HepG2 (cell line): Measurements from ENCODE around the gene PLIN5. TPM values are rescaled to one million over a fixed set of nuclear protein-coding genes. Genes with fewer than 3 reads are reported as not detected.

Experiments used
- AHR ChIP-seq: IDR thresholded peaks from 2 replicates; pipeline ENCODE4 v1.6.1; 2018; ENCODE audit warnings: missing genetic modification reagents, missing compliant biosample characterization
- CBFB ChIP-seq: sonication (generic); formaldehyde crosslinking; IDR thresholded peaks from 2 replicates; pipeline ENCODE4 v1.4.0; 2020; ENCODE audit warnings: missing genetic modification reagents
- FOXK2 ChIP-seq: fragments of 450-650 bp; IDR thresholded peaks from 2 replicates; pipeline ENCODE4 v1.6.1; 2016
- KMT2A ChIP-seq: sonication (generic); formaldehyde crosslinking; IDR thresholded peaks from 2 replicates; pipeline ENCODE4 v1.4.0; 2020; ENCODE audit warnings: missing genetic modification reagents
- LCORL ChIP-seq, 2 experiments: fragments of 450-650 bp in 1 of 2; sonication (generic) in 1 of 2; formaldehyde crosslinking in 1 of 2; IDR thresholded peaks; 2 replicates each; pipeline versions ENCODE4 v1.5.0 to v1.6.1; 2017 to 2020; ENCODE audit warnings: antibody characterized with exemption in 1 of 2, missing genetic modification reagents in 1 of 2
- RAD21 ChIP-seq: fragments of 450-650 bp; formaldehyde crosslinking; IDR thresholded peaks from 2 replicates; pipeline ENCODE4 v1.5.0; 2020; ENCODE audit warnings: mild to moderate bottlenecking
- SALL1 ChIP-seq: sonication (generic); formaldehyde crosslinking; IDR thresholded peaks from 2 replicates; pipeline ENCODE4 v1.8.0; 2022; ENCODE audit warnings: mild to moderate bottlenecking, missing genetic modification reagents
- TARDBP ChIP-seq: sonication (generic); formaldehyde crosslinking; IDR thresholded peaks from 2 replicates; pipeline ENCODE4 v1.8.0; 2022; ENCODE audit warnings: mild to moderate bottlenecking, missing genetic modification reagents
- ZBTB7A ChIP-seq: sonication (generic); formaldehyde crosslinking; IDR thresholded peaks from 2 replicates; pipeline ENCODE4 v1.8.0; 2022; ENCODE audit warnings: mild to moderate bottlenecking, missing genetic modification reagents
- ZIK1 ChIP-seq: sonication (generic); formaldehyde crosslinking; IDR thresholded peaks from 2 replicates; pipeline ENCODE4 v1.5.0; 2020; ENCODE audit warnings: mild to moderate bottlenecking, low read depth, missing genetic modification reagents, borderline replicate concordance
- ZNF264 ChIP-seq: sonication (generic); formaldehyde crosslinking; IDR thresholded peaks from 2 replicates; pipeline ENCODE4 v1.4.0; 2020; ENCODE audit warnings: missing genetic modification reagents
- polyA plus RNA-seq, 8 experiments: library from polyadenylated mRNA; depleted of rRNA in 3 of 8; stranded (reverse) in 7 of 8; unstranded in 1 of 8; fragments of >200 nt; fragmentation: Illumina TruSeq in 4 of 8; extraction: Trizol in 4 of 8; gene quantifications; 2 replicates each; pipeline versions ENCODE4 v1.2.1 to v1.2.3, GENCODE V29; 2011 to 2016; ENCODE audit warnings: low read depth in 4 of 8, missing spikeins in 1 of 8, mixed read lengths in 1 of 8; ENCODE audit not compliant: insufficient read depth in 1 of 8
- total RNA-seq, 5 experiments: library from RNA; depleted of rRNA; stranded (reverse); fragments of >200 nt; fragmentation: Illumina TruSeq; extraction: Trizol; gene quantifications; 2 replicates each; pipeline ENCODE4 v1.2.3, GENCODE V29; 2016; ENCODE audit warnings: low read depth in 1 of 5
- TF ChIP-seq, protein P1 (sequence below): sonication (generic); formaldehyde crosslinking; IDR thresholded peaks from 2 replicates; pipeline ENCODE4 v1.8.0; 2022; ENCODE audit warnings: low read depth, missing genetic modification reagents
- TF ChIP-seq, protein P2 (sequence below): sonication (generic); formaldehyde crosslinking; IDR thresholded peaks from 2 replicates; pipeline ENCODE4 v1.8.1; 2022; ENCODE audit warnings: mild to moderate bottlenecking, missing genetic modification reagents
- TF ChIP-seq, protein P3 (sequence below): IDR thresholded peaks from 2 replicates; pipeline ENCODE4 v1.4.0; 2020; ENCODE audit warnings: mild to moderate bottlenecking, missing genetic modification reagents
- TF ChIP-seq, protein P4 (sequence below): sonication (generic); formaldehyde crosslinking; IDR thresholded peaks from 2 replicates; pipeline ENCODE4 v1.5.1; 2020; ENCODE audit warnings: missing genetic modification reagents, mild to moderate bottlenecking, borderline replicate concordance
- TF ChIP-seq, protein P5 (sequence below): sonication (generic); formaldehyde crosslinking; IDR thresholded peaks from 2 replicates; pipeline ENCODE4 v1.5.1; 2020; ENCODE audit warnings: mild to moderate bottlenecking, missing genetic modification reagents, moderate library complexity

The PLIN5 gene
- total and polyA plus RNA-seq, 2 of the 13 experiments (the other 11 are each of a cell fraction or from before 2014, with no cell fraction given), result 1.8 to 4.8 TPM

DNA sequence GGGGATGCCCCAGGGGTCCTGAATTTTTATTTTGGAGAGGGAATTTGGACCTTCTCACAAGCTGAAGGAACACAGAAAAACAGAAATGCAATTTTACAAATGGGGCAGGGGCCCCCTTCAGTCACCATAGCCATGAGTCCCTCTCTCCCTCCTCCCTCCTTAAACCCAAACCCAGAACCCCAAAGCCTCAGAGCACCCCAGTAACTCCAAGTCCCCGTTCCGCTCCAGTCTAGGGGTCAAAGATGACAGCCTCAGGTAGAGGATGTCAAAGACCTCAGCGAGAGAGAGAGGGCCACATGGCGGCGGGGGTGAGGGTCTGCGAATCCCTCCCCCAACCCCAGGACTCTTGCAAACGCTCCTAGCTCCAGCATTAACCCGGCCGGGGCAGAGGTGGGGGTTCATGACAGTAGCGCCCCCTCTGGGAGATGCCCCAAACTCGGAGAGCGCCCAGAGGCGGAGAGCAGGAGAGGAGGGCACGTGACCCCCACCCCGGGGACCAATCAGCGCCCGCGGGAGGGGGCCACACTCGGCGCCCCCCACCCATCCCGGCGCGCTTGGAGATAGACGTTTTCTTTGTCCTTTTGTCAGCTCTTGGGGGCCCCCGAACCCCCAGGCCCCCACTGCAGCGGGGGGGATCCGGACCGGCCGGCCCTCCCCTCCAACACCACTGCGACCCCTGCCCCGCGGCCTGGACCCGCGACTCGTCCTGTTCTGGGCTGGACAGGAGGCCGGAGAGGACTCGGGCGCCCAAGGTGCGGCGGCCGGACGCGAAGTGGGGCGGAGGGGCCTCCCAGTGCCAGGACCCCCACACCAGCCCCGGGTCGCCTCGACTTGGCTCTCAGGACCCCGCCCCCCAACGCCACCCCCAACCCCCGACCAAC, 45.2 kb upstream of the PLIN5 start (continued):
- TF ChIP-seq, protein P1, sequence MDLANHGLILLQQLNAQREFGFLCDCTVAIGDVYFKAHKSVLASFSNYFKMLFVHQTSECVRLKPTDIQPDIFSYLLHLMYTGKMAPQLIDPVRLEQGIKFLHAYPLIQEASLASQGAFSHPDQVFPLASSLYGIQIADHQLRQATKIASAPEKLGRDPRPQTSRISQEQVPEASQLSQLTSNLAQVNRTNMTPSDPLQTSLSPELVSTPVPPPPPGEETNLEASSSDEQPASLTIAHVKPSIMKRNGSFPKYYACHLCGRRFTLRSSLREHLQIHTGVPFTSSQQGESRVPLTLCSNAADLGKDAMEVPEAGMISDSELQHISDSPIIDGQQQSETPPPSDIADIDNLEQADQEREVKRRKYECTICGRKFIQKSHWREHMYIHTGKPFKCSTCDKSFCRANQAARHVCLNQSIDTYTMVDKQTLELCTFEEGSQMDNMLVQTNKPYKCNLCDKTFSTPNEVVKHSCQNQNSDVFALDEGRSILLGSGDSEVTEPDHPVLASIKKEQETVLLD (CRISPR knock-in tag), result no peak
- TF ChIP-seq, protein P2, sequence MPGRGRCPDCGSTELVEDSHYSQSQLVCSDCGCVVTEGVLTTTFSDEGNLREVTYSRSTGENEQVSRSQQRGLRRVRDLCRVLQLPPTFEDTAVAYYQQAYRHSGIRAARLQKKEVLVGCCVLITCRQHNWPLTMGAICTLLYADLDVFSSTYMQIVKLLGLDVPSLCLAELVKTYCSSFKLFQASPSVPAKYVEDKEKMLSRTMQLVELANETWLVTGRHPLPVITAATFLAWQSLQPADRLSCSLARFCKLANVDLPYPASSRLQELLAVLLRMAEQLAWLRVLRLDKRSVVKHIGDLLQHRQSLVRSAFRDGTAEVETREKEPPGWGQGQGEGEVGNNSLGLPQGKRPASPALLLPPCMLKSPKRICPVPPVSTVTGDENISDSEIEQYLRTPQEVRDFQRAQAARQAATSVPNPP (CRISPR knock-in tag), result no peak
- peak; percentile 89 for TF ChIP-seq ZBTB7A (CRISPR knock-in tag)
- TF ChIP-seq LCORL (IDR thresholded peaks at IDR 0.05), result no peak
- TF ChIP-seq LCORL (CRISPR knock-in tag; IDR thresholded peaks at IDR 0.05), result peak; percentile 65; the same call in 1 of the 2 replicates
- TF ChIP-seq FOXK2, result no peak
- no peak for TF ChIP-seq CBFB (CRISPR knock-in tag)
- TF ChIP-seq ZNF264 (CRISPR knock-in tag), result no peak
- TF ChIP-seq SALL1 (CRISPR knock-in tag), result peak; percentile 46
- 0 out of 2 replicates have a peak, but pooled peaks have one; percentile 43 for TF ChIP-seq AHR
- TF ChIP-seq RAD21 (CRISPR knock-in tag), result peak; percentile 46
- TF ChIP-seq, protein P3, sequence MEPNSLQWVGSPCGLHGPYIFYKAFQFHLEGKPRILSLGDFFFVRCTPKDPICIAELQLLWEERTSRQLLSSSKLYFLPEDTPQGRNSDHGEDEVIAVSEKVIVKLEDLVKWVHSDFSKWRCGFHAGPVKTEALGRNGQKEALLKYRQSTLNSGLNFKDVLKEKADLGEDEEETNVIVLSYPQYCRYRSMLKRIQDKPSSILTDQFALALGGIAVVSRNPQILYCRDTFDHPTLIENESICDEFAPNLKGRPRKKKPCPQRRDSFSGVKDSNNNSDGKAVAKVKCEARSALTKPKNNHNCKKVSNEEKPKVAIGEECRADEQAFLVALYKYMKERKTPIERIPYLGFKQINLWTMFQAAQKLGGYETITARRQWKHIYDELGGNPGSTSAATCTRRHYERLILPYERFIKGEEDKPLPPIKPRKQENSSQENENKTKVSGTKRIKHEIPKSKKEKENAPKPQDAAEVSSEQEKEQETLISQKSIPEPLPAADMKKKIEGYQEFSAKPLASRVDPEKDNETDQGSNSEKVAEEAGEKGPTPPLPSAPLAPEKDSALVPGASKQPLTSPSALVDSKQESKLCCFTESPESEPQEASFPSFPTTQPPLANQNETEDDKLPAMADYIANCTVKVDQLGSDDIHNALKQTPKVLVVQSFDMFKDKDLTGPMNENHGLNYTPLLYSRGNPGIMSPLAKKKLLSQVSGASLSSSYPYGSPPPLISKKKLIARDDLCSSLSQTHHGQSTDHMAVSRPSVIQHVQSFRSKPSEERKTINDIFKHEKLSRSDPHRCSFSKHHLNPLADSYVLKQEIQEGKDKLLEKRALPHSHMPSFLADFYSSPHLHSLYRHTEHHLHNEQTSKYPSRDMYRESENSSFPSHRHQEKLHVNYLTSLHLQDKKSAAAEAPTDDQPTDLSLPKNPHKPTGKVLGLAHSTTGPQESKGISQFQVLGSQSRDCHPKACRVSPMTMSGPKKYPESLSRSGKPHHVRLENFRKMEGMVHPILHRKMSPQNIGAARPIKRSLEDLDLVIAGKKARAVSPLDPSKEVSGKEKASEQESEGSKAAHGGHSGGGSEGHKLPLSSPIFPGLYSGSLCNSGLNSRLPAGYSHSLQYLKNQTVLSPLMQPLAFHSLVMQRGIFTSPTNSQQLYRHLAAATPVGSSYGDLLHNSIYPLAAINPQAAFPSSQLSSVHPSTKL (CRISPR knock-in tag), result 0 out of 2 replicates have a peak, but pooled peaks have one; percentile 35
- TF ChIP-seq, protein P4, sequence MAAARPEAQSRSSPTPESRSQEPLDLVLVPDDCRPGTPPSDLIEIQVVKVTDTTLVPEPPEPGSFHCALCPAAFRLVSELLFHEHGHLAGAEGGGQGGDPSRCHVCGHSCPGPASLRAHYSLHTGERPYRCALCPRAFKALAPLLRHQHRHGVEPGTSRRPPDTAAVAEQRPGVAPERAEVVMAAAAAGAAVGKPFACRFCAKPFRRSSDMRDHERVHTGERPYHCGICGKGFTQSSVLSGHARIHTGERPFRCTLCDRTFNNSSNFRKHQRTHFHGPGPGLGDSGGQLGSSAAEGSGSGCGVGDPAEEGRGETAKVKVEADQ, result 0 out of 2 replicates have a peak, but pooled peaks have one; percentile 33
- TF ChIP-seq ZIK1 (CRISPR knock-in tag), result no peak
- peak; percentile 42; the same call in 1 of the 2 replicates for TF ChIP-seq TARDBP
- TF ChIP-seq, protein P5, sequence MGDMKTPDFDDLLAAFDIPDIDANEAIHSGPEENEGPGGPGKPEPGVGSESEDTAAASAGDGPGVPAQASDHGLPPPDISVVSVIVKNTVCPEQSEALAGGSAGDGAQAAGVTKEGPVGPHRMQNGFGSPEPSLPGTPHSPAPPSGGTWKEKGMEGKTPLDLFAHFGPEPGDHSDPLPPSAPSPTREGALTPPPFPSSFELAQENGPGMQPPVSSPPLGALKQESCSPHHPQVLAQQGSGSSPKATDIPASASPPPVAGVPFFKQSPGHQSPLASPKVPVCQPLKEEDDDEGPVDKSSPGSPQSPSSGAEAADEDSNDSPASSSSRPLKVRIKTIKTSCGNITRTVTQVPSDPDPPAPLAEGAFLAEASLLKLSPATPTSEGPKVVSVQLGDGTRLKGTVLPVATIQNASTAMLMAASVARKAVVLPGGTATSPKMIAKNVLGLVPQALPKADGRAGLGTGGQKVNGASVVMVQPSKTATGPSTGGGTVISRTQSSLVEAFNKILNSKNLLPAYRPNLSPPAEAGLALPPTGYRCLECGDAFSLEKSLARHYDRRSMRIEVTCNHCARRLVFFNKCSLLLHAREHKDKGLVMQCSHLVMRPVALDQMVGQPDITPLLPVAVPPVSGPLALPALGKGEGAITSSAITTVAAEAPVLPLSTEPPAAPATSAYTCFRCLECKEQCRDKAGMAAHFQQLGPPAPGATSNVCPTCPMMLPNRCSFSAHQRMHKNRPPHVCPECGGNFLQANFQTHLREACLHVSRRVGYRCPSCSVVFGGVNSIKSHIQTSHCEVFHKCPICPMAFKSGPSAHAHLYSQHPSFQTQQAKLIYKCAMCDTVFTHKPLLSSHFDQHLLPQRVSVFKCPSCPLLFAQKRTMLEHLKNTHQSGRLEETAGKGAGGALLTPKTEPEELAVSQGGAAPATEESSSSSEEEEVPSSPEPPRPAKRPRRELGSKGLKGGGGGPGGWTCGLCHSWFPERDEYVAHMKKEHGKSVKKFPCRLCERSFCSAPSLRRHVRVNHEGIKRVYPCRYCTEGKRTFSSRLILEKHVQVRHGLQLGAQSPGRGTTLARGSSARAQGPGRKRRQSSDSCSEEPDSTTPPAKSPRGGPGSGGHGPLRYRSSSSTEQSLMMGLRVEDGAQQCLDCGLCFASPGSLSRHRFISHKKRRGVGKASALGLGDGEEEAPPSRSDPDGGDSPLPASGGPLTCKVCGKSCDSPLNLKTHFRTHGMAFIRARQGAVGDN, result peak; percentile 74
- TF ChIP-seq KMT2A, result peak; percentile 51; the same call in 1 of the 2 replicates
